Measurements from ENCODE around the gene PRKCA. TPM values are rescaled to one million over a fixed set of nuclear protein-coding genes. Genes with fewer than 3 reads are reported as not detected.

PRKCA gene
- total RNA-seq, 1 donor from 2014 or later: 5.6 TPM

DNA sequence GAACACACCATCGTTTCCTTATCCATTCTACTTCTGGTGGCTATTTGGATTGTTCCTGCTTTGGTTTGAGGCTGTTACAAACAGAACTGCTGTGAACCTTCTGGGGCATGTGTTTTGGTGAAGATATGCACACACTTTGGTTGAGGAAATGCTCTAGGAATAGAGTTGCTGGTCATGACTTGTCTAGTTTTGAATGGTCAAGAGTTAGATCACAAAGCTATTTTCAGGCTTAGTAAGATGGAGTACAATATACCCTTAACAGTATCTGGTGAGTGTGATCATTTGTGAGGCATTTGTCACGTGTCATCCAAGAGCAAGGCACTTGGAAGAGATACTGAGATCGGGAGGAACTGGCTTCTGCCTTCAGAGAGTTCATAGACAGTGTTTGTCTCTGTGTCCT, 485.5 kb downstream of the PRKCA start:
- Histone ChIP-seq H3K36me3 (peaks cover 5% of the 10 kb centered on the region), H3K27ac (replicated peaks) (no peak overlapping the region), H3K27me3 (ENCODE audit: low read depth) (no peaks in the 10 kb centered on the region), H3K4me1 (no peaks in the 10 kb centered on the region), H3K4me3 (no peak overlapping the region), H3K9me3 (replicated peaks) (no peaks in the 10 kb centered on the region)
- intact Hi-C loops (cut with micrococcal nuclease): no loop called here
- DNase-seq: no peak
- no peak for TF ChIP-seq CTCF (IDR thresholded peaks at IDR 0.05; ENCODE audit: borderline replicate concordance)

DNA sequence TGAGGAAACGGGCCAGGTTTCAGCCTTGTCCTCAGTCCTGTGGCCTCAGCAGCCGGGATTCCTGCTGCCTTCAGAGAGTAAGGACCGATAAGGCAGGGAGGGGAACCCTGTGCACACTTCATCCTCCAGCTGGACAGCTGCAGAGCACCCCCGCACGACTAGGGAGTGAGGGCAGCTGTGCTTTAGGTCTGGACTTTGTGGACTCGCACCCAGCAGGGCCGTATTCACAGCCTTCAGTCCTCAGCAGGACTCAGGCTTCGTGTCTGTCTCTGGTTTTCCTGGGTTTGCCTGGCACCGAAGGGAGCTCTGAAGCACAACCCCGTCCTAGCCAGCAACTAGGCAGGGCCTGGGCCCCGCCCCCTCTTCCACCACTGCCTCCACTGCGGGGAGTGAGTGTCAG, 486.7 kb downstream of the PRKCA start:
- no peak for DNase-seq
- Histone ChIP-seq H3K4me1 (no peaks in the 10 kb centered on the region), H3K27ac (replicated peaks) (no peak overlapping the region), H3K36me3 (peaks cover 5% of the 10 kb centered on the region), H3K9me3 (replicated peaks) (no peaks in the 10 kb centered on the region), H3K4me3 (no peak overlapping the region), H3K27me3 (ENCODE audit: low read depth) (no peaks in the 10 kb centered on the region)
- intact Hi-C loops (cut with micrococcal nuclease): no loop called here
- no peak for TF ChIP-seq CTCF (IDR thresholded peaks at IDR 0.05; ENCODE audit: borderline replicate concordance)

- no peaks in the 10 kb centered on the region for H3K27me3 ChIP-seq (ENCODE audit: low read depth)
- no peak for DNase-seq
- H3K4me1 ChIP-seq: no peaks in the 10 kb centered on the region
- intact Hi-C loops (cut with micrococcal nuclease): no loop called here
- H3K36me3 ChIP-seq: peaks cover 5% of the 10 kb centered on the region
- H3K27ac ChIP-seq (replicated peaks): no peak overlapping the region
- no peak overlapping the region for H3K4me3 ChIP-seq
- no peak for TF ChIP-seq CTCF (IDR thresholded peaks at IDR 0.05; ENCODE audit: borderline replicate concordance)
- no peaks in the 10 kb centered on the region for H3K9me3 ChIP-seq (replicated peaks)
Observed at GRCh38 chr17:66789961-66790437, 487.6 kb downstream of the PRKCA start.

GRCh38 chr17:66790501-66791061, 488.2 kb downstream of the PRKCA start:
- no peak for TF ChIP-seq CTCF (IDR thresholded peaks at IDR 0.05; ENCODE audit: borderline replicate concordance)
- DNase-seq: no peak
- Histone ChIP-seq H3K27ac (replicated peaks) (no peak overlapping the region), H3K4me1 (no peaks in the 10 kb centered on the region), H3K36me3 (peaks cover 5% of the 10 kb centered on the region), H3K4me3 (no peak overlapping the region), H3K27me3 (ENCODE audit: low read depth) (no peaks in the 10 kb centered on the region), H3K9me3 (replicated peaks) (no peaks in the 10 kb centered on the region)
- intact Hi-C loops (cut with micrococcal nuclease): no loop called here

GRCh38 chr17:66791347-66791746, 488.9 kb downstream of the PRKCA start:
- TF ChIP-seq CTCF (IDR thresholded peaks at IDR 0.05; ENCODE audit: borderline replicate concordance): no peak
- intact Hi-C loops (cut with micrococcal nuclease): no loop called here
- Histone ChIP-seq H3K4me1 (no peaks in the 10 kb centered on the region), H3K4me3 (no peak overlapping the region), H3K9me3 (replicated peaks) (no peaks in the 10 kb centered on the region), H3K36me3 (peaks cover 5% of the 10 kb centered on the region), H3K27me3 (ENCODE audit: low read depth) (no peaks in the 10 kb centered on the region), H3K27ac (replicated peaks) (no peak overlapping the region)
- no peak for DNase-seq
